Adrenal gland (tissue), 12 donors: ENCODE measurements around the gene CELF5. TPM values are rescaled to one million over a fixed set of nuclear protein-coding genes. Genes with fewer than 3 reads are reported as not detected.

Experiments used
- DNase-seq, 7 donors: peaks; one replicate each; pipeline ENCODE4 v3.0.0-alpha.2; 2019 to 2020
- H3K27ac ChIP-seq, 5 donors: fragments of 200-600 bp; sonication (generic) in 4 of 5; 1 replicate in 3 of 5; 2 replicates in 2 of 5; pipeline versions ENCODE4 v1.5.1 to v1.8.0; 2016 to 2020; ENCODE audit warnings: mild to moderate bottlenecking in 1 of 5
- H3K27me3 ChIP-seq: fragments of 200-600 bp; 2 replicates; pipeline ENCODE4 v1.8.0; 2021
- H3K36me3 ChIP-seq, 2 donors: fragments of 200-600 bp; replicated peaks in 1 of 2; 1 replicate in 1 of 2; 2 replicates in 1 of 2; pipeline versions ENCODE4 v1.5.1 to v1.8.0; 2018 to 2022
- H3K4me1 ChIP-seq, 2 donors: fragments of 200-600 bp; replicated peaks in 1 of 2; 1 replicate in 1 of 2; 2 replicates in 1 of 2; pipeline versions ENCODE4 v1.5.1 to v1.8.0; 2018 to 2021
- H3K4me3 ChIP-seq, 4 donors: fragments of 200-600 bp; sonication (generic) in 3 of 4; one replicate each; pipeline ENCODE4 v1.5.1; 2016 to 2018
- H3K9me3 ChIP-seq, 3 donors: fragments of 200-600 bp; sonication (generic) in 1 of 3; replicated peaks in 1 of 3; 1 replicate in 2 of 3; 2 replicates in 1 of 3; pipeline versions ENCODE4 v1.5.1 to v1.8.0; 2016 to 2021
- POLR2A ChIP-seq, 2 donors: fragments of 450-650 bp; IDR thresholded peaks; one replicate each; pipeline ENCODE4 v1.6.1; 2017; ENCODE audit warnings: antibody characterized with exemption in 2 of 2, mild to moderate bottlenecking in 2 of 2, moderate library complexity in 1 of 2
- WGBS, 4 donors: extraction: QIAGEN DNeasy Blood & Tissue Kit in 2 of 4; methylation state at CpG; one replicate each; pipeline versions ENCODE4 v1.1.5 to v1.1.7; 2013 to 2017; 5-methylcytosine and 5-hydroxymethylcytosine counted together
- intact Hi-C, 2 donors: fragments of 100-400 bp; cut with DNase I; formaldehyde crosslinking; loops; one replicate each; pipeline versions ENCODE4 v1.14.1 to v1.15.0; 2022 to 2023
- polyA plus RNA-seq, 3 donors: library from polyadenylated mRNA; stranded (reverse); fragments of 200-250 nt in 2 of 3; fragments of 350-450 nt in 1 of 3; fragmentation: Illumina TruSeq in 1 of 3; extraction: RNeasy Lipid Tissue Mini Kit (QIAGEN cat#74804) in 1 of 3; gene quantifications; one replicate each; pipeline ENCODE4 v1.2.3, GENCODE V29; 2013 to 2014
- total RNA-seq, 9 donors: library from RNA; depleted of rRNA in 4 of 9; stranded (reverse); fragments of >200 nt in 4 of 9; fragments of 120-200 nt in 1 of 9; fragmentation: NEBNext Ultra II Directional in 1 of 9; extraction: Animal tissue kit (Norgen Biotek cat#: 25700) in 1 of 9; gene quantifications; one replicate each; pipeline versions ENCODE4 v1.1.0 to v1.2.4, GENCODE V29; 2013 to 2023
- TF ChIP-seq, protein P1 (sequence below), 6 experiments: fragments of 450-650 bp in 4 of 6; fragments of 200-600 bp in 2 of 6; sonication (generic) in 1 of 6; IDR thresholded peaks; 1 replicate in 5 of 6; 2 replicates in 1 of 6; pipeline versions ENCODE4 v1.5.1 to v1.8.0; 2016 to 2021; ENCODE audit warnings: antibody characterized with exemption in 6 of 6, mild to moderate bottlenecking in 2 of 6, moderate library complexity in 1 of 6
- donor health status: healthy with polysubstance abuse.
- donor health status: Bipolar disorder and iron deficiency.
- donor health status: DM: yes; HTN: yes; CAD: no.
- donor health status: DM: no; HTN: no; CAD: no.
- donor health status: DM: no; HTN: no; CAD: no.
- donor health status: DM: yes; HTN: yes; CAD: no.

The CELF5 gene
- total and polyA plus RNA-seq, 12 donors = 0.08 to 1.6 (median 0.58) TPM; not detected in 4

DNA sequence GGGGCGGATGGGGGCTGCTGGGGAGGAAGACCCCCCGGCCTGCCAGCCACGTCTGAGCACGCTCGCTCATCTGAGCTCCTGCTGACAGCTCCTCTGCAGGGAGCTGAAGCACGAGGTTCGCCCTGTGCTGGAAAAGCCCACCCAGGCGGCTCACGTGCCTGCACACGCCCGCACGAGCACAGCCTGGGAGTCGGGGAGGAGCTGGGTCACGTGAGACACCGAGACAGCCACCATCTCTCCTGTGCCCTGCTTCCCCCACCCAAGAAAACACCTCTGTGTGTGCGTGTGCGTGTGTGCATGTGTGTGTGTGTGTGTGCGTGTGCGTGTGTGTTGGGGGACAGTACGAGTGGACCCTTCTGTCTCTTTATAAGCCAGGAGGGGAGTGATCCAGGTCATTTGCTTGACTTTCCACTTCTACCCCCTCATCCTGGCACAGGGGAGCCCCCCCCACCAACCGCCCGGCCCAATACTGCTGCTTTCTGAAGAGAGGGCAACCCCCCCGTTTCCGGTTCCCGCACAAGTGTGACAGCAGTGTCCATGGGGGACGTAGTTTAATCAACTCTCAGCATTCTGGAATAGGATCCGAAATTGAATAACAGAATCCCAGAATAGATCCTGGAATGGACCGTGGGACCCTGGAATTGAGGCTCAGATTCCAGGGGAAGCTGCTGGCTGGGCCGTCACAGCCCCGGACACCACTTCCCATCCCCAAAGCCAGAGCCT is 42.5 kb downstream of the CELF5 start:
- H3K27ac ChIP-seq = no peak overlapping the region
- H3K27me3 ChIP-seq = peaks cover 22% of the 10 kb centered on the region
- TF ChIP-seq, protein P1, sequence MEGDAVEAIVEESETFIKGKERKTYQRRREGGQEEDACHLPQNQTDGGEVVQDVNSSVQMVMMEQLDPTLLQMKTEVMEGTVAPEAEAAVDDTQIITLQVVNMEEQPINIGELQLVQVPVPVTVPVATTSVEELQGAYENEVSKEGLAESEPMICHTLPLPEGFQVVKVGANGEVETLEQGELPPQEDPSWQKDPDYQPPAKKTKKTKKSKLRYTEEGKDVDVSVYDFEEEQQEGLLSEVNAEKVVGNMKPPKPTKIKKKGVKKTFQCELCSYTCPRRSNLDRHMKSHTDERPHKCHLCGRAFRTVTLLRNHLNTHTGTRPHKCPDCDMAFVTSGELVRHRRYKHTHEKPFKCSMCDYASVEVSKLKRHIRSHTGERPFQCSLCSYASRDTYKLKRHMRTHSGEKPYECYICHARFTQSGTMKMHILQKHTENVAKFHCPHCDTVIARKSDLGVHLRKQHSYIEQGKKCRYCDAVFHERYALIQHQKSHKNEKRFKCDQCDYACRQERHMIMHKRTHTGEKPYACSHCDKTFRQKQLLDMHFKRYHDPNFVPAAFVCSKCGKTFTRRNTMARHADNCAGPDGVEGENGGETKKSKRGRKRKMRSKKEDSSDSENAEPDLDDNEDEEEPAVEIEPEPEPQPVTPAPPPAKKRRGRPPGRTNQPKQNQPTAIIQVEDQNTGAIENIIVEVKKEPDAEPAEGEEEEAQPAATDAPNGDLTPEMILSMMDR (IDR thresholded peaks at IDR 0.05) = no peak
- TF ChIP-seq POLR2A (IDR thresholded peaks at IDR 0.05) = no peak
- DNase-seq = no peak
- WGBS, 4 donors = 45 to 61% (median 54%) methylated on average over 17 to 30 of the region's 30 CpGs
- no peaks in the 10 kb centered on the region for H3K4me1 ChIP-seq
- no peaks in the 10 kb centered on the region for H3K9me3 ChIP-seq
- H3K4me3 ChIP-seq = no peak overlapping the region
- intact Hi-C loops = no loop called here
- H3K36me3 ChIP-seq = no peaks in the 10 kb centered on the region

DNA sequence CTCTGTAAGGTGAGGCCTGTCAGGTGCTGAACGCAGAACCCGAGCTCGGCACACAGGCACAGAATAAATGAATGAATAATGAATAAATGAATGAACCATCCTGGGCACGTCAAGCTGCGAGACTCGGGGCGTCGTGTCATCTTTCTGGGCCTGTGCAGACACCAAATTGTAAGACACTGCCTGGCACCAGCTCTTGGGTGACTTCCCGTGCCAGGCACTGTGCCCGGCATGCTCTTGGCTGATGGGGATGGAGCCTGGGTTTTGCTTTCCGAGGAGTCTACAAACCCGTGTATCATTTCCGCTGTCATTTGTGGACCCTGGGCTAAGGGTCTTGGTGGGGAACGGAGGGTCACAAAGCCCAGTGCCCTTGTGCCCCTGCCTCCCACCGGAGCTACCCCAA is 43.9 kb downstream of the CELF5 start:
- Histone ChIP-seq H3K4me1 (no peaks in the 10 kb centered on the region), H3K27ac (no peak overlapping the region), H3K4me3 (no peak overlapping the region), H3K27me3 (peaks cover 22% of the 10 kb centered on the region), H3K36me3 (no peaks in the 10 kb centered on the region), H3K9me3 (no peaks in the 10 kb centered on the region)
- no peak for DNase-seq
- no peak for TF ChIP-seq POLR2A (IDR thresholded peaks at IDR 0.05)
- intact Hi-C loops = no loop called here
- 74 to 85% (median 80%) methylated on average over 12 to 15 of the region's 15 CpGs for whole genome bisulfite sequencing, 4 donors

DNA sequence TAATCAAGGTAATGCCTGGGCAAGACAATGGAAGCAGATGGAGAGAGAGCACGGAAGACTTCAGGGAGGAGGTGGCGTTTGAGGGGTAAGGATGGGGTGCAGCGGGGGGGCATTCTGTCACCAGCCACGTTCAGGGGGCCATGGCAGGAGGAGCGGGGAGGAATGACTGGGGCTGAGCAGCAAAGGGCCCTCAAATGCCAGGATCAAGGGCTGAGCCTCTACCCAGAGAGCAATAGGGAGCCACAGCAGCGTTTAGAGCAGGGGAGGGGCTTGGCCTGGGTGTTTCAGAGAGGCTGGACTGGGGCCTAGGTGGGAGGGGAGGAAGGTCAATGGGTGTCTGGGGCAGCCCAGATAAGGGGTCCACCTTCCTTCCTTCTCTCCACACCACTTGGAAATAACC is 44.3 kb downstream of the CELF5 start:
- intact Hi-C loops = no loop called here
- Histone ChIP-seq H3K4me3 (no peak overlapping the region), H3K27ac (no peak overlapping the region), H3K9me3 (no peaks in the 10 kb centered on the region), H3K4me1 (no peaks in the 10 kb centered on the region), H3K27me3 (peaks cover 24% of the 10 kb centered on the region), H3K36me3 (no peaks in the 10 kb centered on the region)
- no peak for DNase-seq
- no peak for TF ChIP-seq POLR2A (IDR thresholded peaks at IDR 0.05)
- TF ChIP-seq, protein P1 (IDR thresholded peaks at IDR 0.05) = no peak
- WGBS, 4 donors = 65 to 80% (median 66%) methylated on average over 6 of the region's 6 CpGs

DNA sequence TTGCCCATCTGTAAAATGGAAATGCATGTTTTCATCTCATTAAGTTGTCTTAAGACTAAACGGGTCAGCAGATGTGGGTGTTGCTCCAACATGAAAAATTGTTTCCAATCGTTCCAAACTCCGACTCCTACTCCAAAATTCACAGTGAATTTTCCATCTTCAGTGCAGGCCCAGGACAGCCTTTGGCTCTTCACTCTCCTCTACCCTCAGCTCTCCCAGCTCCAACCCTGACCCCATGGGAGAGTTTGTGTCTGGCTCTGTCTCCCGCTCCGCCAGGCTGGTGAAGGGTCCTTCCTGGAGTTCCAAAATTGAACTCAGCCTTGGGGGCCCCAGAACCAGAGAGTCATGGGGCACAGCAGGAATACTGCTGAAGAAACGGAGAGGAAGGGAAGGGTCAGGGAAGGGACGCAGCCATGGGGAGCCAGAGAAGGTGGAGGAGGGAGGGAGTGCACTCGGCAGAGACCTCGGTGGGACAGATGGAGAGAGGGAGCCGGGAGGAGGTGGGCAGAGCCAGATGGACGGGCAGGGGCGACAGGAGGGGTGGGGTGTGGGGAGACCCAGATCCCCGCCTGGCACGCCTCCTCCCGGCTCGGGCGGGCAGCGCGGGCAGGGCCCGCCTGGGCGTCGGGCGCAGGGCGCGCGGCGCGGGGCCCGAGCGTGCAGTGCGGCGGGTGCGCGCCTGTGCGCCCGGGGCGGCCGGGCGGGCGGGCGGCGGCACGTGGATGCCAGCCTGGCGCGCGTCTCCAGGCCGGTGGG is 45.6 kb downstream of the CELF5 start:
- Histone ChIP-seq H3K9me3 (no peaks in the 10 kb centered on the region), H3K36me3 (no peaks in the 10 kb centered on the region), H3K4me1 (no peaks in the 10 kb centered on the region), H3K27ac (no peak overlapping the region), H3K4me3 (no peak overlapping the region), H3K27me3 (peaks cover 33% of the 10 kb centered on the region)
- intact Hi-C loops = no loop called here
- DNase-seq = no peak
- no peak for TF ChIP-seq POLR2A (IDR thresholded peaks at IDR 0.05)
- TF ChIP-seq, protein P1 (IDR thresholded peaks at IDR 0.05) = no peak
- WGBS, 4 donors = 7 to 25% (median 13%) methylated on average over 10 to 47 of the region's 47 CpGs
